ENCODE data around the gene THBD. TPM values are rescaled to one million over a fixed set of nuclear protein-coding genes. Genes with fewer than 3 reads are reported as not detected.

The THBD gene
- polyA plus RNA-seq, 3 donors = 7.4 to 194 (median 30.2) TPM

GRCh38 chr20:23083553-23084220, 34.2 kb upstream of the THBD start:
- Histone ChIP-seq H3K36me3 (replicated peaks in 1 of 2; ENCODE audit: control insufficient read depth in 1 of 2, insufficient read depth in 2 of 2, low read length in 2 of 2) (peaks cover 24 to 42% of the 10 kb centered on the region in 2 donors), H3K4me3 (replicated peaks in 1 of 3; ENCODE audit: low read depth in 2 of 3, low read length in 3 of 3) (peak overlapping the region; percentile 31 to 88 (median 64)), H3K79me2 (ENCODE audit: insufficient read depth, low read length) (peaks cover 80% of the 10 kb centered on the region), H3K4me1 (ENCODE audit: control insufficient read depth in 1 of 2, insufficient read depth in 2 of 2, low read length in 2 of 2) (peaks cover 84 to 100% of the 10 kb centered on the region in 2 donors), H3K9ac (ENCODE audit: insufficient read depth, low read length, poor library complexity, severe bottlenecking) (peak overlapping the region; percentile 94), H4K20me1 (ENCODE audit: insufficient read depth, low read length) (peaks cover 49% of the 10 kb centered on the region), H3K27me3 (ENCODE audit: control insufficient read depth in 2 of 2, insufficient read depth in 2 of 2, low read length in 2 of 2) (no peaks in the 10 kb centered on the region), H3K4me2 (replicated peaks; ENCODE audit: extremely low read depth, low read length, poor library complexity, severe bottlenecking) (peak overlapping the region; percentile 95), H3K27ac (ENCODE audit: low read depth in 1 of 2, low read length in 2 of 2) (peak overlapping the region; percentile 96 to 97), H3K9me3 (replicated peaks in 1 of 2; ENCODE audit: control insufficient read depth in 1 of 2, insufficient read depth in 1 of 2, low read length in 2 of 2) (no peaks in the 10 kb centered on the region), H2AFZ (ENCODE audit: insufficient read depth, low read depth, low read length, poor library complexity, severe bottlenecking) (no peak overlapping the region)
- TF ChIP-seq CTCF (IDR thresholded peaks at IDR 0.05) = no peak
- Mint-ChIP-seq H3K9me3 (no peaks in the 10 kb centered on the region), H3K36me3 (peaks cover 60% of the 10 kb centered on the region in 2 donors), H3K4me3 (peak overlapping the region; percentile 94 to 97), H3K27me3 (ENCODE audit: low read depth in 3 of 3) (peaks cover 0 to 7% (median 0%) of the 10 kb centered on the region in 3 donors), H3K27ac (peak overlapping the region; percentile 93 to 100 (median 98)), H3K4me1 (peaks cover 78% of the 10 kb centered on the region)
- intact Hi-C loops (cut with micrococcal nuclease) = loop anchor here (5.0 to 10.0 kb wide), 2 partner anchors 34 to 151 kb away; no protein-coding TSS in a partner anchor
- no peak for DNase-seq
- 79% methylated on average over 4 of the region's 15 CpGs for WGBS (ENCODE audit: insufficient coverage)

DNA sequence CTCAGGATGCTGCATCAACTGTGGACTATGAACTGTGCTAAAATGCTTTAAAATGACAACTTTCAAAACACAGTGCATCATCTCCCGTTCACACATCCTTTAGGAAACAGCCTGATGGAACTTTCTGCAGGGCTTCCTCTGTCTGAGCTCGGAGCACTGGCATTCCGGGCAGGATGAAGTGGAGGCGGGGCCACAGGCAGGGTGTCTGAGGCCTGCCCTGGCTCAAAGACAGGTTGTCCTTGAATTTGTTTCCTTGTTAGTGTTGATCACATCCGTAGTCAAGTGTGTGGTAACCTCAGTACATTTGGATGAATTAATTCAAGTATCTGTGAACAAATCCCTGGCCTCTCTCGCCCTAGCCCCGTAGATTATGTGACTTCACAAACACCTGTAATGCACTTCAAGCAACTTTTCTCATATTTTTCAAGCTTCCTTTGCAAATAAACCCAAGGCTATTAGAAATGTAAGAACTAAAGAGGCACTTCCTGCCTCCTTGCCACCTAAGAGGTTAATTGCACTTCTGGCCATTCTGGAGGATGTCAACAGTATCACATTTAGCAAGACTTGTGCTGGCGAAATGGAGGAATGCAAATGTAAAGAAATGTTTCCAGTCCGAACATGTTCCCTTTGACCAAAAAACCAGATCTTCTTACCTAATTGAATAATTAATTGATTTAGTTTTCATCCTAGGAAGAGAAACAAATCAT, 33.5 kb upstream of the THBD start:
- H3K27me3 ChIP-seq (ENCODE audit: control insufficient read depth in 2 of 2, insufficient read depth in 2 of 2, low read length in 2 of 2) = no peaks in the 10 kb centered on the region
- no peak overlapping the region for H2AFZ ChIP-seq (ENCODE audit: insufficient read depth, low read depth, low read length, poor library complexity, severe bottlenecking)
- 89% methylated on average over 4 of the region's 9 CpGs for WGBS (ENCODE audit: insufficient coverage)
- TF ChIP-seq CTCF (IDR thresholded peaks at IDR 0.05) = no peak
- DNase-seq = peak in 1 of 3 donors; percentile 37
- Mint-ChIP-seq H3K4me3 (peak overlapping the region; percentile 94 to 97), H3K4me1 (peaks cover 77% of the 10 kb centered on the region), H3K27ac (peak overlapping the region; percentile 93 to 100 (median 98)), H3K36me3 (peaks cover 66 to 67% of the 10 kb centered on the region in 2 donors), H3K9me3 (no peaks in the 10 kb centered on the region), H3K27me3 (ENCODE audit: low read depth in 3 of 3) (peaks cover 0 to 3% (median 0%) of the 10 kb centered on the region in 3 donors)
- H3K4me2 ChIP-seq (replicated peaks; ENCODE audit: extremely low read depth, low read length, poor library complexity, severe bottlenecking) = peak overlapping the region; percentile 95
- H3K4me1 ChIP-seq (ENCODE audit: control insufficient read depth in 1 of 2, insufficient read depth in 2 of 2, low read length in 2 of 2) = peaks cover 77 to 94% of the 10 kb centered on the region in 2 donors
- peak overlapping the region; percentile 96 to 97 for H3K27ac ChIP-seq (ENCODE audit: low read depth in 1 of 2, low read length in 2 of 2)
- peaks cover 54% of the 10 kb centered on the region for H4K20me1 ChIP-seq (ENCODE audit: insufficient read depth, low read length)
- peak overlapping the region; percentile 94 for H3K9ac ChIP-seq (ENCODE audit: insufficient read depth, low read length, poor library complexity, severe bottlenecking)
- peak overlapping the region; percentile 31 to 88 (median 64) for H3K4me3 ChIP-seq (replicated peaks in 1 of 3; ENCODE audit: low read depth in 2 of 3, low read length in 3 of 3)
- H3K9me3 ChIP-seq (replicated peaks in 1 of 2; ENCODE audit: control insufficient read depth in 1 of 2, insufficient read depth in 1 of 2, low read length in 2 of 2) = no peaks in the 10 kb centered on the region
- peaks cover 28 to 49% of the 10 kb centered on the region in 2 donors for H3K36me3 ChIP-seq (replicated peaks in 1 of 2; ENCODE audit: control insufficient read depth in 1 of 2, insufficient read depth in 2 of 2, low read length in 2 of 2)
- intact Hi-C loops (cut with micrococcal nuclease) = loop anchor here (5.0 to 10.0 kb wide), 2 partner anchors 34 to 152 kb away; no protein-coding TSS in a partner anchor
- H3K79me2 ChIP-seq (ENCODE audit: insufficient read depth, low read length) = peaks cover 87% of the 10 kb centered on the region

Measured in CD14-positive monocyte (primary cell).